ENCODE results near the gene NAA20. TPM values are rescaled to one million over a fixed set of nuclear protein-coding genes. Genes with fewer than 3 reads are reported as not detected.

The NAA20 gene
- polyA plus RNA-seq, 3 donors: 39.4 to 103 (median 94.0) TPM

- no peaks in the 10 kb centered on the region for H3K9me3 Mint-ChIP-seq
- no peak for TF ChIP-seq CTCF (IDR thresholded peaks at IDR 0.05)
- Histone ChIP-seq H3K36me3 (replicated peaks in 1 of 2; ENCODE audit: control insufficient read depth in 1 of 2, insufficient read depth in 2 of 2, low read length in 2 of 2) (peaks cover 26 to 50% of the 10 kb centered on the region in 2 donors), H3K9me3 (replicated peaks in 1 of 2; ENCODE audit: control insufficient read depth in 1 of 2, insufficient read depth in 1 of 2, low read length in 2 of 2) (no peaks in the 10 kb centered on the region), H2AFZ (ENCODE audit: insufficient read depth, low read depth, low read length, poor library complexity, severe bottlenecking) (no peak overlapping the region), H3K27me3 (ENCODE audit: control insufficient read depth in 2 of 2, insufficient read depth in 2 of 2, low read length in 2 of 2) (no peaks in the 10 kb centered on the region), H3K27ac (ENCODE audit: low read depth in 1 of 2, low read length in 2 of 2) (peak overlapping the region; percentile 82 to 89), H4K20me1 (ENCODE audit: insufficient read depth, low read length) (peaks cover 18% of the 10 kb centered on the region), H3K4me3 (replicated peaks in 1 of 3; ENCODE audit: low read depth in 2 of 3, low read length in 3 of 3) (peak overlapping the region in 2 of 3 experiments; percentile 27 to 69), H3K4me1 (ENCODE audit: control insufficient read depth in 1 of 2, insufficient read depth in 2 of 2, low read length in 2 of 2) (peaks cover 84 to 90% of the 10 kb centered on the region in 2 donors), H3K9ac (ENCODE audit: insufficient read depth, low read length, poor library complexity, severe bottlenecking) (peak overlapping the region; percentile 58), H3K79me2 (ENCODE audit: insufficient read depth, low read length) (peaks cover 44% of the 10 kb centered on the region), H3K4me2 (replicated peaks; ENCODE audit: extremely low read depth, low read length, poor library complexity, severe bottlenecking) (peak overlapping the region; percentile 77)
- 0% methylated on average over 1 of the region's 7 CpGs for WGBS (ENCODE audit: insufficient coverage)
- peak overlapping the region; percentile 75 to 83 for H3K4me3 Mint-ChIP-seq
- peak; percentile 75 to 90 (median 87) for DNase-seq
- peak overlapping the region; percentile 86 to 97 (median 93) for H3K27ac Mint-ChIP-seq
- intact Hi-C loops (cut with micrococcal nuclease): no loop called here
- H3K36me3 Mint-ChIP-seq: peaks cover 56 to 65% of the 10 kb centered on the region in 2 donors
- peaks cover 89% of the 10 kb centered on the region for H3K4me1 Mint-ChIP-seq
- peaks cover 0 to 1% (median 1%) of the 10 kb centered on the region in 3 donors for H3K27me3 Mint-ChIP-seq (ENCODE audit: low read depth in 3 of 3)
Measured at GRCh38 chr20:19973961-19974629, 43.1 kb upstream of the NAA20 start.

- Histone ChIP-seq H3K4me3 (replicated peaks in 1 of 3; ENCODE audit: low read depth in 2 of 3, low read length in 3 of 3) (peak overlapping the region; percentile 14 to 69 (median 55)), H3K36me3 (replicated peaks in 1 of 2; ENCODE audit: control insufficient read depth in 1 of 2, insufficient read depth in 2 of 2, low read length in 2 of 2) (peaks cover 20 to 50% of the 10 kb centered on the region in 2 donors), H3K79me2 (ENCODE audit: insufficient read depth, low read length) (peaks cover 51% of the 10 kb centered on the region), H3K4me2 (replicated peaks; ENCODE audit: extremely low read depth, low read length, poor library complexity, severe bottlenecking) (peak overlapping the region; percentile 77), H3K27ac (ENCODE audit: low read depth in 1 of 2, low read length in 2 of 2) (peak overlapping the region; percentile 85 to 89), H3K9me3 (replicated peaks in 1 of 2; ENCODE audit: control insufficient read depth in 1 of 2, insufficient read depth in 1 of 2, low read length in 2 of 2) (no peaks in the 10 kb centered on the region), H3K27me3 (ENCODE audit: control insufficient read depth in 2 of 2, insufficient read depth in 2 of 2, low read length in 2 of 2) (no peaks in the 10 kb centered on the region), H3K9ac (ENCODE audit: insufficient read depth, low read length, poor library complexity, severe bottlenecking) (peak overlapping the region; percentile 58), H2AFZ (ENCODE audit: insufficient read depth, low read depth, low read length, poor library complexity, severe bottlenecking) (peak overlapping the region; percentile 52), H4K20me1 (ENCODE audit: insufficient read depth, low read length) (peaks cover 19% of the 10 kb centered on the region), H3K4me1 (ENCODE audit: control insufficient read depth in 1 of 2, insufficient read depth in 2 of 2, low read length in 2 of 2) (peaks cover 84 to 93% of the 10 kb centered on the region in 2 donors)
- intact Hi-C loops (cut with micrococcal nuclease): loop anchor here in 1 of 2 donors (5.0 kb wide), 2 partner anchors 38 to 68 kb away; no protein-coding TSS in a partner anchor
- DNase-seq: peak; percentile 89 to 94 (median 93)
- 7% methylated on average over 43 of the region's 44 CpGs for whole genome bisulfite sequencing (ENCODE audit: insufficient coverage)
- TF ChIP-seq CTCF (IDR thresholded peaks at IDR 0.05): no peak
- peak overlapping the region; percentile 86 to 97 (median 94) for H3K27ac Mint-ChIP-seq
- H3K4me3 Mint-ChIP-seq: peak overlapping the region; percentile 76 to 83
- H3K27me3 Mint-ChIP-seq (ENCODE audit: low read depth in 3 of 3): peaks cover 0 to 1% (median under 1%) of the 10 kb centered on the region in 3 donors
- no peaks in the 10 kb centered on the region for H3K9me3 Mint-ChIP-seq
- peaks cover 93% of the 10 kb centered on the region for H3K4me1 Mint-ChIP-seq
- peaks cover 52 to 65% of the 10 kb centered on the region in 2 donors for H3K36me3 Mint-ChIP-seq
Measured at GRCh38 chr20:19974630-19975435, 42.3 kb upstream of the NAA20 start.
